Kidney tubule cell (primary cell): ENCODE data around the gene PARD6A.
A peak's percentile ranks its signal among the peaks of the same experiment; 100 is the strongest.

ENCODE experiments used
- DNase-seq: peaks from one replicate; pipeline ENCODE4 v3.0.0-alpha.2; 2018; ENCODE audit warnings: low spot score

The PARD6A gene, protein sequence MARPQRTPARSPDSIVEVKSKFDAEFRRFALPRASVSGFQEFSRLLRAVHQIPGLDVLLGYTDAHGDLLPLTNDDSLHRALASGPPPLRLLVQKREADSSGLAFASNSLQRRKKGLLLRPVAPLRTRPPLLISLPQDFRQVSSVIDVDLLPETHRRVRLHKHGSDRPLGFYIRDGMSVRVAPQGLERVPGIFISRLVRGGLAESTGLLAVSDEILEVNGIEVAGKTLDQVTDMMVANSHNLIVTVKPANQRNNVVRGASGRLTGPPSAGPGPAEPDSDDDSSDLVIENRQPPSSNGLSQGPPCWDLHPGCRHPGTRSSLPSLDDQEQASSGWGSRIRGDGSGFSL

GRCh38 chr16:67660564-67661028 is at the start of gene PARD6A:
TSS of gene PARD6A (plus strand) at chr16:67660960. CDS start at chr16:67661039, 79 bp downstream.
- DNase-seq = peak; percentile 97

GRCh38 chr16:67613808-67614207 is 47.0 kb upstream of the PARD6A start:
- no peak for DNase-seq

DNA sequence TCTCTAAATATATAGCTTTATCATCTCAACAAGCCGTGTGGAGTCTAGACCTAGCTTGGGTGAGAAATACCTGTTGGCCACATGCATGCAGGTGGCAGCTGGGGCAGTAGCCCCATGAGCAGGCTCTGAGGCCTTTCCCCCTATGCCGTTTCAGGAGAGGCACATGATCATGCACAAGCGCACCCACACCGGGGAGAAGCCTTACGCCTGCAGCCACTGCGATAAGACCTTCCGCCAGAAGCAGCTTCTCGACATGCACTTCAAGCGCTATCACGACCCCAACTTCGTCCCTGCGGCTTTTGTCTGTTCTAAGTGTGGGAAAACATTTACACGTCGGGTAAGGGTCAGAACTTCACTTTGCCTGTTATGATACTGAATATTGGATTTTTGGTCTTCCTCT is 32.5 kb upstream of the PARD6A start:
- DNase-seq = no peak

- DNase-seq = no peak
Measured at GRCh38 chr16:67632415-67633172, 28.2 kb upstream of the PARD6A start.

DNA sequence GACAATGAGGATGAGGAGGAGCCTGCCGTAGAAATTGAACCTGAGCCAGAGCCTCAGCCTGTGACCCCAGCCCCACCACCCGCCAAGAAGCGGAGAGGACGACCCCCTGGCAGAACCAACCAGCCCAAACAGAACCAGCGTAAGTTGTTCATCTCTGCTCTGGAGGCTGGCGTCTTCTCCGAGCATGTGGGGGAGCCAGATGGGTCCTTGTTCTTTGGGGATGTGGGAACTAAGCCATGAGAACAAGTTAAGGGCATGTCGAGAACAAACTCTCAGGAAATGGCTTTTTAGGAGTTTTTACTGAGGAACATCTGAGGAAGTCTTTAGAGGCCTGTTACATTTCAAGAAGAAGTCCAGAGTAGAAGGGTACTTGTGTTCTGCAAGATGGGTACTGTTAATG is 24.0 kb upstream of the PARD6A start:
- DNase-seq = no peak

- DNase-seq = no peak
Measured at GRCh38 chr16:67637625-67638024, 23.1 kb upstream of the PARD6A start.

- DNase-seq = no peak
Measured at GRCh38 chr16:67641779-67642708, 18.7 kb upstream of the PARD6A start.

GRCh38 chr16:67644038-67644437 is 16.7 kb upstream of the PARD6A start:
- no peak for DNase-seq

- no peak for DNase-seq
Measured at GRCh38 chr16:67645397-67646121, 15.2 kb upstream of the PARD6A start.

GRCh38 chr16:67647111-67647651 is 13.6 kb upstream of the PARD6A start:
- peak; percentile 20 for DNase-seq

- no peak for DNase-seq
Measured at GRCh38 chr16:67647681-67648080, 13.1 kb upstream of the PARD6A start.

DNA sequence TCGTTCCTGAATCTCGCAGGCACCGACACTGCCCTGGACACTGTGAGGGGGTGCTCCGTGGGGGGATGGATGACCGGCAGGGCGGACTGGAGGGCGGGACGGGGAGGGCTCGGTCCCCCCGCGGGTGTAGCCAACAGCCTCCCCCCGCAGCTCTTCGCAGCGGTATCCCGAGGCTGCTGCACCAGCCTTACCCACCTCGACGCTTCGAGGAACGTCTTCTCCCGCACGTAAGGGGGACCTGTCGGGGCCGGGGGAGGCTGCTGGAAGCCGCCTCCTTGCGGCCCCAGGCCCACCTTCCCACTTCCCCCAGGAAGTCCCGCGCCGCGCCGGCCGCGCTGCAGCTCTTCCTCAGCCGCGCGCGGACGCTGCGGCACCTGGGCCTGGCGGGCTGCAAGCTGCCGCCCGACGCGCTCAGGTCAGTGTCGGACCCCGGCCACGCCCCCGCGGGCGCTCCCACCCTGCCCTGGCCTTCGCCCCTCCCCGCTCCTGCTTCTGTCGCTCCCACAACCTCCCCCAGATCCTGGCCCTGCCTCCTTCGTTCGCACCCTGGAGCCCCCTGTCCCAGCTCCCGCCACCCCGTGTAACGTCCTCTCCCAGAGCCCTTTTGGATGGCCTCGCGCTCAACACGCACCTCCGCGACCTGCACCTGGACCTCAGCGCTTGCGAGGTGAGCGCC is 12.5 kb upstream of the PARD6A start:
- DNase-seq = no peak

GRCh38 chr16:67648764-67649407 is 11.9 kb upstream of the PARD6A start:
- no peak for DNase-seq

DNA sequence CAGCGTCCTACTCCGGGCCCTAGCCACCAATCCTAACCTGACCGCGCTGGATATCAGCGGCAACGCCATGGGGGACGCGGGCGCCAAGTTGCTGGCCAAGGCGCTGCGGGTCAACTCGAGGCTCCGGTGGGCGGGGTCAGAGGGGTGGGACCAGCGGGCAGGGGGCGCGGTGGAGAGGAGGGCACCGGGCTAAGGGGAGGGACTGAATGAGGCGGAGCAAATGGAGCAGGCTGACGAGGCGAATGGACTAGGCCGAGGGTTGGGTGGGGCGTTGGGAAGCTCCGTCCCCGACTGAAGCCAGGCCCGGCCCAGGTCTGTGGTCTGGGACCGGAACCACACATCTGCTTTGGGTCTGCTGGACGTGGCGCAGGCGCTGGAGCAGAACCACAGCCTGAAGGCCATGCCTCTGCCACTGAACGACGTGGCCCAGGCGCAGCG is 11.2 kb upstream of the PARD6A start:
- DNase-seq = no peak

- no peak for DNase-seq
Measured at GRCh38 chr16:67650023-67650422, 10.7 kb upstream of the PARD6A start.

DNA sequence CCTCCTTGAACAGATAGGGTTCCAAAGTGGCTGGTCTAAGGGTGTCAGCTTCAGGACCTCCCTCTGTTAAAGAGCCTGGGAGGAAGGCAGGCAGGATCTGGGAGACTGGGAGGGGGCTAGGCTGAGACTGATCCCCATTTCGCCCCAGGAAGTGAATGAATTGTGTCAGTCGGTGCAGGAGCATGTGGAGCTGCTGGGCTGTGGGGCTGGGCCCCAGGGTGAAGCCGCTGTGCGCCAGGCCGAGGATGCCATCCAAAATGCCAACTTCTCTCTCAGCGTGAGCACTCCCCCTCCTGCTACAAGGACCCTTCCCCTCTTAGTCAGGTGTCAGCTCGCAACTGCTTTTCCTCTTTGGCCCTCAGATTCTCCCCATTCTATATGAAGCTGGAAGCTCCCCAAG is 9.7 kb upstream of the PARD6A start:
- no peak for DNase-seq

DNA sequence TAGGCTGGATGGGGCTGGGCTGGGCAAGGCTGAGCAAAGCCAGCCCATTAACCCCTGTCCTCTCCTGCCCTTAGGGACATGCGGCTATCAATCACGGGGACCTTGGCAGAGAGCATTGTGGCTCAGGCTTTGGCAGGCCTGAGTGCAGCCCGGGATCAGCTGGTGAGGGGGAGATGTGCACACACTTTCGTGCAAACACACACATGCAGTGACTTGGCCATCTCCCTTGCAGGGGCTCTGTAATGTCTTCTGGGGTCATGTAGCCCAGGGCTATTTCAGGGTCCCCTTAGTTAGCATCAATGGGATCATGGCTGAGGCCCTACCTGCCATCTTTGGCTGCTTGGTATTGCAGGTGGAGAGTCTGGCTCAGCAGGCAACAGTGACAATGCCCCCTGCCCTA is 8.9 kb upstream of the PARD6A start:
- no peak for DNase-seq

- peak; percentile 50 for DNase-seq
Measured at GRCh38 chr16:67652578-67653127, 8.1 kb upstream of the PARD6A start.

- no peak for DNase-seq
Measured at GRCh38 chr16:67653128-67653788, 7.5 kb upstream of the PARD6A start.
